Astrocyte of the hippocampus (primary cell): ENCODE measurements around the gene ZBTB4.

Source experiments
- DNase-seq: peaks from one replicate; pipeline ENCODE4 v3.0.0; 2011; ENCODE audit warnings: low read depth, low spot score

Gene ZBTB4

DNA sequence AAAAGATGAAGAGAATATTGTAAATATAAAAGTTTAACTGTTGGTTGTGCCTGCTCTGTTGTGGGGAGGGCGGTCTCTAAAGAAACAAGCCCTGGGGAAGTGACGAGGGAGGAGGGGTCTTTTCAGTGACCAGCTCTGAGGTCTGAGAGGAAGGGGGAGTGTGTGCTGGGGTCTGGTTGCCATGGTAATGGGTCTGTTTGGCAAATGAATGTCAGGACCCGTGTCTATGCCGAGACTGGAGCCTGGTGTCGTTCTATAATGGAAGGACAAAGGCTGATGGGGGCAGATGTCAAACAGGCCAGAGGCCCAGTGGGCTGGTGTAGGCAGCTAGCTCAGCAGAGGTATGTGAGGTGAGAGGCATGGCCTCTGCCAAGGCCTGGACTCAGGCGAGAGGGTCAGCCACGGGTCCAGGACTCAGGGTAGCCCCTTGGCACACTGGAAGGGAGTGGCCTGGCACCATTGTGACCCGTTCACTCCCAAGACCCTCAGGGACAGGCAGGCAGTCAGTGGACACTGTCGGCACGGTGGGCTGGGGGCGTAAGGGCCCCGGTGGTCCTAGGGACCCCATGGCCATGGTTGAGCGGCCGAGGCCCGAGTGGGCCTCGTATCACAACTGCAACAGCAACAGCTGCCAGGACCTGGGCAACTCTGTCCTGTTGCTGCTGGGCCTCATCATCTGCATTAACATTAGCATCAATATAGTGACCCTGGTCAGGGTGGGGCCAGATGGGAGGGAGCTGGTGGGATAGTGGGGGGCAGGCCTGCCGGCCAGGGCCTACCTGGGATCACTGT is 59.4 kb downstream of the ZBTB4 start, which contains the start of gene SPEM1:
TSS of gene SPEM1 (plus strand) at position 506 of the 792 bp plus-strand sequence. CDS start at position 567, 61 bp downstream.
- DNase-seq: no peak

- no peak for DNase-seq
These were observed 60.8 kb downstream of the ZBTB4 start for GRCh38 chr17:7418472-7419152.

GRCh38 chr17:7417056-7417655 is 62.3 kb downstream of the ZBTB4 start:
- no peak for DNase-seq

- DNase-seq: no peak
These were observed 63.1 kb downstream of the ZBTB4 start for GRCh38 chr17:7416323-7416722.

- no peak for DNase-seq
These were observed 63.6 kb downstream of the ZBTB4 start for GRCh38 chr17:7415784-7416183.

GRCh38 chr17:7414837-7415236 is 64.6 kb downstream of the ZBTB4 start:
- DNase-seq: no peak

DNA sequence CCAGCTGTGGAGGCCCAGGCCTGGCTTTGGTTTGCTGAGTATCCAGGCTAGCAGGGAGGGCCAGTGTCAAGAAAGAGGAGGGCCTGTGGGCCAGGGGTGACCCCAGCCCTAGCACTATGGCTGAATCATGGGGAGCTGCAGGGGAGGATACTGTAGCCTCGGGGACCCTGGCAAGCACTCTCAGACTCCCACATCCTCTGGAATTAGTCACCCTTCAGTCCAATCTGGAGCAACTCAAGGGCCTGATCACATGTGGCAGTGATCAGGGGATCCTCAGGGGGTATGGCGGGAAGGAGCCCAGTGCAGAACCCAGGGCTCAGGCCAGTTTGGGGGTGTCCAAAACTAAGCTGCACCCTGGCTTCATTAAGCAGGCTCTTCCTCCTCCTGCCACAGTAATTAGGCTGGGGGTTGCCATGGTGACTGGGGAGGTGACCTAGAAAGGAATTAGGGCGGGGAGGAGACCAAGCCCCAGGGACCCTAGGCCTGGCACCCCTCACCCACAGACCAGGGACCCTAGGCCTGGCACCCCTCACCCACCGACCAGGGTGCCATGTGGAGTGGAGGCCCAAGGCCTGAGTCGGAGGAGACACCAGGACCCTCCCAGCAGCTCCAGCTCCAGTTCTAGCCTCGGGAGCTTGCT is 66.0 kb downstream of the ZBTB4 start:
- DNase-seq: no peak

DNA sequence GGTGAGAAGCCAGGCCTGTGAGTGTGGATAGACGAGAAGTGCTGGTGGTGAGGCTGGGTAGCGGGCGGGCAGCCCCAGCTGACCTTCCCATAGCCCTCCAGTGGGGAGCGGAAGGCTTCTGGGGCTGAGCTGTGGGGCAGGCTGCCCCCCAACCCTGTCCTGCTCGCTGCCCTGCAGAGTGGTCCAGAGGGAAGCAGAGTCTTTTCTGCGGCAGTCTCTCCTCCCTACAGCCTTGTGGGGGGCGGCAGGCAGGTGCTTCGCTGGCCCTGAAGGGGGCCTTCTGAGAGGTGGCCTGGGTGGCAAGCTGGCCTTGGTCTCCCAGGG is 68.0 kb downstream of the ZBTB4 start:
- DNase-seq: no peak

DNA sequence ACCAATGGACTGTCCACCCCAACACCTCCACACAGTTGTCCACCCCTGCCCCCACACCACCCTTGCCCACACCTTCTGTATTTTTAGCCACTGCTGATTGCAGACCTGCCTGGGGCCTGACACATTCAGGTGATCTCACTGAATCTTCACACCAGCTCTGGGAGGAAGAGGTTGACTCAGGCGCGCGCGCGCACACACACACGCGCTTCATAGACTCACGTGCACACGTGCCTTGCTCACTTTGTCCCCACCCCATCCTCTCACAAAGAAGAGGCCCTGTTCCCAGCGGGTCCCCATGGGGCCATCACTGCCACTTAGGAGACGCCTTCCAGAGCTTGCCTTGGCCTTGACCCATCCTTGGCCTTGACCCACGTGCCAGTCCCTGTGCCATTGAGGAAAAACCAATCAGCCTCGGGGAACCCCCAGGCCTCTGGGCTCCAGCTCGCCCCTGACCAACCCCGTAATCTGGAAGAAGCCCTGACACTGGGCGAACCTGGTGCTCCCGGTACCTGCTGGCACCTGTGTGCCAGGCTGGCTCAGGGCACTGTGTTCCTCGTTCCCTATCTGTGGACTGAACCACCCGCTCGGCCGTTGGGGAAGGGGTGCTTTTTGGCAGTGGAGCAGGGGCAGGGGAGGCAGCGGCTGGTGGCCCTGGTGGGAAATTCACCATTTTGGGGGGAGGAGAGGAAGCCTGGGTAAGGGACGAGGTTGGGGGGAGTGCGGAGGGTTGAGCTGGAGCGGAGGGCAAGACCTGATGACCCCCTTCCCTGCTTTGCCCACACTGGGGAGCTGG is 68.6 kb downstream of the ZBTB4 start:
- no peak for DNase-seq

DNA sequence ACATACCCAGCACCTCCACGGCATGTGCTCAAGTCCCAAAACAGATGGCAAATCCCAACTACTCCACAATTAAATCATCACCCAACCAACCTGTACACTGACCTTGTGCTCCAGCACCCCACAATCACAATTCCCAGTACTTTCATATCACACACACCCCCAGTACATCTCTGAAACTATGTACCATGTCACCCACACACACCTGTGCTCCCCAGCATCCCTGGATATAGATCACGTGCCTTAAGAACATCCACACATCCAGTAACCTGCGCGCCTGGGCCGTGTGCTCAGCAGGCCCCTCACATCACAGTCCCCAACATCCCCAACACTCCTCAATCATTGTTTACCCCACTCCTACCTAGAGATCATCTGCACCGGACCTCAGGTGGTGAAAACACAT is 69.7 kb downstream of the ZBTB4 start:
- DNase-seq: no peak
